HuH-7.5 (cell line): ENCODE results near the gene EEFSEC.

Experiments used
- DNase-seq: peaks from one replicate; pipeline ENCODE4 v3.0.0; 2011; ENCODE audit warnings: low spot score

The EEFSEC gene

GRCh38 chr3:128317698-128318231, 164.5 kb downstream of the EEFSEC start:
- DNase-seq = no peak

GRCh38 chr3:128318275-128318941, 165.1 kb downstream of the EEFSEC start:
- no peak for DNase-seq

DNA sequence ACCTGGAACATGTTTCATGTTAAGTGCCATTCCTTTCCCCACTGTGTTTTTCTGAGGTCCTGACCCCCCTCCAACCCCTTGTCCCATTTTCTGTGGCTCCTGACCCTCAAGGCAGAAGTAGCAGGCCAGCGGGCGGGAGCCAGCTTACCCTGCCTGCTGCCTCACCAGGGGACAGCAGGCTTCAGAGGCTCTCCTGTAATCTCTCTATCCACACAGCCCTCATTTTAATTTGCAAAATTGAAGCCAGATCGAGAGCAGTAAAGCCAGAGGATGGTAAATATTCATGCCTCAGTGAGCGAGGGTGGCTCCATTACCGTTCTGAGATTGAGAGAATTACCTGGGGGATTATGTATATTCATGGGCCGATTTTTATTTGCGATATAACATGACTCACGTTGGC, 165.8 kb downstream of the EEFSEC start:
- no peak for DNase-seq

- no peak for DNase-seq
These were observed 166.5 kb downstream of the EEFSEC start for GRCh38 chr3:128319741-128320141.

DNA sequence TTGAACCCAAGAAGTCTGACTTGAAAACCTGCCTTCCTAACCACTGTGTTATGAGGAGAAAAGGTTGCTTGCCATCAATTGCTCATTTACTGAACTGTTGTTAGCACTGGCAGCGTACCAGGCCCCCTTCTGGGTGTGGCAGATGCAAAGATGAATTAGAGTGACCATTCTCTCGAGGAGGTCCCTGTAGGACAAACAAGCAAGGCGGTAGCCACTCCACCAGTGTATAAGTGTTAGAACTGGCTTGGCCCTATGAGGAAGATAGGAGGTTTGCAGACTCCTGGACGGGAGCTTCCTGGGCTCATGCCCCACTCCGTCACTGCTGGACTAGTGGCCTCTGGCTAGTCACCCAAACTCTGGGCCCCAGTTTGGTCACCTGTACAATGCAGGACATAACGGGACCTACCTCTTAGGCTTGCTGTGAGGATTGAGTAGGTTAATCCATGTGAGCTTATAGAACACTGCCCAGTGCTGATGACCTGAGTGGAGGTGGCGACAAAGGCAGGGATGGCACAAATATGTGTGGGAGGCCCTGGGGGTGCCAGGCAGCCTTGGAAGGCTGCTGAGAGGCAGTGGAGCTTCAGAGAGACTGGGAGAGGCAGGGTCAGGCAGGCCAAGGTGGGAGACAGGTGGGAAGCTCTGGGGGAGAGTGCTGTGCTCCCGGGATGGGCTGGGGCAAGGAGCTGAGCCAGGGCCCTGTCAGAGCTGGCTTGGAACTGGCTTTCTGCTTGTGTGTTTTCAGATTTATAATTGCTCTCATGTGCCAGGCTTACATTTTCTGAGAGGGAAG, 167.5 kb downstream of the EEFSEC start:
- DNase-seq = no peak

GRCh38 chr3:128321418-128321817, 168.1 kb downstream of the EEFSEC start:
- DNase-seq = no peak

- DNase-seq = no peak
These were observed 169.0 kb downstream of the EEFSEC start for GRCh38 chr3:128322030-128323022.

- no peak for DNase-seq
These were observed 170.2 kb downstream of the EEFSEC start for GRCh38 chr3:128323206-128324081.

DNA sequence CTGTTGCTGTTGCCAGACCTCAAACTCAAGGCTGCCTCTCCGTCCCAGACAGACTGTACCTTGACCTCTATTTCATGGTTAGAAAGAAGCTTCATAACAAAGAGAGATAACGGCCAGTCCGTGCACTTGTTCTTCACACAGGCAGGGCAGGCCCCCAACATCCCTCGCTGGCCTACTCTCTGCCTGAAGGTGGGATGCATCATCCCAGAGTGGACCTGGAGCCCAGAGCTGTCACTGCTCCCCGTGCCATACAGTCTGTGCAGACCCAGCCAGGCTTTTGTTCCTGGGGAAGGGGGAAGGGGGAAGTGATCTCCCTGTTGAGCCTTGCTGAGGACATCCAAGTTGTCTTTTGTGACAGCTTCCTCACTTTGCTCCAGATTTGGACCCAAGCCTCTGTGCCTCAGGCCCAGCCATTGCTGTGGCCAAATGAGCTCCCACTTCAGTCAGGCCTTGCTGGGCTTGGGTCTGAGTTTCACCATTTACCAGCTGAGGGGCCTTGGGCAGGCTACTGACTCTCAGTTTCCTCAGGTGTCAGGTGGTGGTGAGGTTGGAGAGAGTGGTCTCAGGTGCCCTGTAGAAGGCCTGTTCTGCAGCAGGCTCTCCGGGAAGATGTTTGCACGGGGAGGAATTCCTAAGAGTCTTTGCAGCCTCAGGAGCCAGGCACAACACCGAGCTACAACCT, 171.8 kb downstream of the EEFSEC start:
- DNase-seq = no peak

DNA sequence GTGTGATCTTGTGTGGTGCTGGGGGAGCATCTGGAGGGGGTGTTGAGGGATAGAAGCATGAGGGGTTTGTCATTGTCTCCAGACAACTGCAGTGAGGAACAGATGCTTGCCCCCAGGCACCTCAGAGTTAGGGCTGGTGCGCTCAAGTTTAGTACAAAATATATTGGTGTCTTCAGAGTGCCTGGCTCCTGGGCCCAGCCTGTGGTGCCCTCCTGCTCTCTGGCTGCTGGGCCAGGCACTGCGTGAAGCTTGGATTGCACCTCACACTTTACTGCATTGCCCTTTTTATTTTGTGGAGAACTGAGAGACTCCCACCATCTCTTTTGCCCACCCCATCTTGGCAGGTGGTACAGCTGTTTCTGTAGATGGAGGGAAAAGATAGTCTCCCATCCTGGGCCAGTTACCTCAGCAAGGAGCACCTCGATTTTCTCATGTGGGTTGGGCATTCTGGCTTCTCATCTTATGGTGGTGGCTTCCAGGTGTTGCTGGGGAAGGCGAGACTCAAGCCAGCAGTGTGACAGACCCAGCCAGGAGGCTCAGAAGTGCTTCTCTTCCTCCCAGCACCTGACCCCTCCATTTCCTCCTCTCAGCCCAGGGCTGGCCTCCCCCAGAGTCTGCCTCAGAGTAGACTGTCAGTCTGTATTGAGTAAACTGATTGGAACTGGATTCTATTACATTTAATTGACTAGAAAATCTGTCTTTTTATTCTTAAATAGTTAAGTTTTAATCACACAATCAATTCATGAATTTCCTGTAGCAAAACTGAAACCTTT, 173.0 kb downstream of the EEFSEC start:
- no peak for DNase-seq

- no peak for DNase-seq
These were observed 174.3 kb downstream of the EEFSEC start for GRCh38 chr3:128327606-128328031.

DNA sequence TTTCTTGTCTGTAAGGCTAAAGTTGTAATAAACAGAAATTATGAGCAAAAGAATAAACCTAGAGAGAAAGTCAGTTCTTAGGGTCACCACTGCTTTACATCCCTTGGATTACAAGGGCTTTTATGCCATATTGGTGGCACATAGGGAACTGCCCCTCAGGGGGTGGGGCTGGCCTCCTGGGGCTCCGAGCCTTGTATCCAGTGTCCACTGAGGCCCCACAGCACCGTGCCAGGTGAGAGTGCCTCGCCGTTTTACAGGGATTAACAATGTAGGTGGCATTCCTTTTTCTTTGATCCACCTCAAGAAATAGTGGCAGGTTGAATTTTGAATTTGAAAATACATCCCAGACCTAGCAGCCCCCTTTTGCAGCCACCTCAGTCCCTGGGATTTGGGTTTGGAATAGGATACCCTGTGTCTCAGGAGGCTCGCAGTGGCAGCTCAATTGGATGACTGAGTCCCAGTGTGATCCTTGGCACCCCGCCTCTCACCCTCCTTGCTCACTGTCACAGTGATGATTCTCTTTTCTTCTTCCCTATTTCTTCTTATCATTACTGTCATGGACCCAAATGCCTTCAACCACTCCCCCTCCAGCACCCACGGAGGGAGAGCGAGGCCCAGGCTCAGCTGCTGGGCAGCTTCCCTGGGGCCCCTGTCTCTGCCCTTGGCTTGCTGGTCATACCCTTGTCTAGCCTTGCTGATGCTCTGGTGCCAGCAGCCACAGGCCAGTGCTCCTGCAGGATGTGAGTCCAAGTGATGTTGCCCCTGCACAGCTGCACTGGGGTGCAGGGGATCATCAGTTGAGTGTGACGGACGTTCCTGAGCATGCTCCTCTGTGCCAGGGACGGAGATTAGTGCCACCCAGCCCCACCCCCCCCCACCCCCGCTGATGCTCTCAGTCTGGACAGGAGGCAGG, 175.5 kb downstream of the EEFSEC start:
- no peak for DNase-seq

GRCh38 chr3:128329491-128330213, 176.4 kb downstream of the EEFSEC start:
- no peak for DNase-seq

DNA sequence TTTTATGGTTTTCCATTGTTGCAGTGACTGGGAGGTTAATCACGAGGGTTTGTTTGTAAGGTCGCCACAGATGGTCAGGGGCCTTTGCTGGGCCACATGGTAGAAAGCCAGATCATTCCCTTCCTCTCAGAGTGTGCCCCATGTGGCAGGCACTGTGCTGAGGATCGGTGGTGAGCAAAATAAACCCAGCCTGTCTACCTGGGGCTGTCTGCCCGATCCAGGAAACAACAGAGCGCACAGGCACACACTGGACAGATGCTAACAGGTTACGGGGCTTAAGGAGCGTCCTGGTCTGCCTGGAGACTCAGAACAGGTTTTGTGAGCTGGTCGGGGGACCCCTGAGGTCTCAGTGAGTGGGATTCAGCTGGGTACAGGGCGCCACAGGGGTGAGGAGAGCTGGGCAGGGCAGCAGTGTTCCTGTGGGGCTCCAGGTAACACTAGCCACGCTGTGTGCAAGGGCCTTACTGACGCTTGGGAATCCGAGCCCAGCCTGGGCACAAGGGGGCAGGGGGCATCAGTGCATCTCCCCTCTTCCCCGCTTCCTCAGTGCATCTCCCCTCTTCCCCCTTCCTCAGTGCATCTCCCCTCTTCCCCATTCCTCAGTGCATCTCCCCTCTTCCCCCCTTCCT, 177.0 kb downstream of the EEFSEC start:
- no peak for DNase-seq

GRCh38 chr3:128334086-128334645, 180.9 kb downstream of the EEFSEC start:
- DNase-seq = no peak

- DNase-seq = no peak
These were observed 181.5 kb downstream of the EEFSEC start for GRCh38 chr3:128334766-128335165.
